ENCODE measurements around the gene CNPPD1. TPM values are rescaled to one million over a fixed set of nuclear protein-coding genes. Genes with fewer than 3 reads are reported as not detected.

CNPPD1 gene
- total and polyA plus RNA-seq, 2 of the 8 experiments (the other 6 are each of a cell fraction or from before 2014, with no cell fraction given) = 32.9 to 35.9 TPM

DNA sequence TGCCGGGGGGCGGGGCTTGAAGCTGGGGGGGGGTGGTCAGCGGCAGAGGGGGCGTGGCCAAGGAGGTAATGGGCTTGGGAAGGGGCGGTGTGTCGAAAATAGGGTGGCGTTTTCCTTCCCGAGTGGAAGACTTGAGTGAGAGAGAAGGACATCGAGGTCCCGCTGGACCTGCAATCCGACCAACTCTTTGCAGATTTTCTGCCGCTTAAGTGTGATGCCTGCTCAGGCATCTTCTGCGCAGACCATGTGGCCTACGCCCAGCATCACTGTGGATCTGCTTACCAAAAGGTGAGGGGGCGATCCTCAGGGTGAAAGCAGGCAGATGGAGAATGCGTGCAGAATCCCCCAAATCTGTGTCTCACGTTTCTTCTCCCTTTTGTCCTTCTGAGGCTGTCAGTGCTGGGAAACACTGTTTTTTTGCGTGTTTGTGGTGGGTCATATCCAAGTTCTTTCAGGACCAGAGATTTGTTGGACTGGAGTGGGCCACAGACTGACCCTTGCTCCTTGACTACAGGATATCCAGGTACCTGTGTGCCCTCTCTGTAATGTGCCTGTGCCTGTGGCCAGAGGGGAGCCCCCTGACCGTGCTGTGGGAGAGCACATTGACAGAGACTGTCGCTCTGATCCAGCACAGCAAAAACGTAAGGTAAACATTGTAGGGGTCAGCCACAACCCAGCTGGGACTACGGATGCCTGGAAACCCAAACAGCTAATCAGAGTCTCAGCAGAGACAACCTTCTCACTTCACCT, 30.6 kb upstream of the CNPPD1 start:
- Histone ChIP-seq H4K91ac (replicated peaks; ENCODE audit: insufficient read length, low read length) (no peak overlapping the region), H3K23me2 (ENCODE audit: low read depth, low read length) (peaks cover 10% of the 10 kb centered on the region), H3K27ac (ENCODE audit: low read depth, low read length) (peak overlapping the region; percentile 27; the same call in 1 of the 2 replicates), H3K14ac (ENCODE audit: insufficient read length) (no peak overlapping the region), H2BK15ac (ENCODE audit: low read length) (no peak overlapping the region), H3K18ac (ENCODE audit: extremely low read depth, low read length) (no peak overlapping the region), H3K79me1 (ENCODE audit: low read depth, low read length) (no peaks in the 10 kb centered on the region), H2AK5ac (ENCODE audit: low read depth, low read length) (no peak overlapping the region), H2BK12ac (ENCODE audit: low read depth, low read length) (no peak overlapping the region), H3K23ac (ENCODE audit: insufficient read length) (no peak overlapping the region), H3K36me3 (ENCODE audit: control insufficient read depth in 2 of 4, insufficient read depth in 4 of 4, low read length in 3 of 4) (peaks cover 3 to 24% (median 10%) of the 10 kb centered on the region in 4 experiments; a peak in 7 of 8 replicates), H3K9me3 (ENCODE audit: insufficient read depth in 2 of 2, low read depth in 1 of 2, low read length in 1 of 2) (no peaks in the 10 kb centered on the region; a peak in 1 of 4 replicates), H3K56ac (replicated peaks; ENCODE audit: insufficient read length, low read depth, low read length) (no peak overlapping the region), H3K79me2 (ENCODE audit: control insufficient read depth in 1 of 2, insufficient read depth in 2 of 2, low read length in 2 of 2) (no peaks in the 10 kb centered on the region), H3K9ac (replicated peaks in 1 of 4; ENCODE audit: extremely low read depth in 1 of 4, low read depth in 3 of 4, low read length in 3 of 4) (peak overlapping the region in 2 of 4 experiments; percentile 39 to 73; a peak in 3 of 7 replicates), H2BK120ac (replicated peaks; ENCODE audit: low read depth, low read length) (no peak overlapping the region), H4K5ac (ENCODE audit: insufficient read length, low read depth, low read length) (no peak overlapping the region), H3K27me3 (replicated peaks in 1 of 4; ENCODE audit: control insufficient read depth in 3 of 4, extremely low read depth in 1 of 4, insufficient read depth in 3 of 4, low read length in 3 of 4) (no peaks in the 10 kb centered on the region), H4K20me1 (replicated peaks in 1 of 2; ENCODE audit: control insufficient read depth in 1 of 2, insufficient read depth in 2 of 2, low read length in 2 of 2) (peaks cover 0 to 2% of the 10 kb centered on the region in 2 experiments), H3K4me2 (ENCODE audit: insufficient read depth in 1 of 2, low read depth in 2 of 2, low read length in 2 of 2) (peak overlapping the region; percentile 91 to 100), H2AFZ (ENCODE audit: low read length) (peak overlapping the region; percentile 92; the same call in 1 of the 2 replicates), H2BK20ac (ENCODE audit: low read length) (no peak overlapping the region), H3K4me3 (ENCODE audit: extremely low read depth in 1 of 4, insufficient read depth in 2 of 4, low read depth in 3 of 4, low read length in 4 of 4) (peak overlapping the region; percentile 56 to 72 (median 64)), H2BK5ac (ENCODE audit: low read depth, low read length) (no peak overlapping the region; the same call in 1 of the 2 replicates), H4K8ac (ENCODE audit: extremely low read depth, insufficient read depth, low read length) (no peak overlapping the region; the same call in 1 of the 2 replicates), H3K4me1 (replicated peaks in 1 of 4; ENCODE audit: control insufficient read depth in 3 of 4, insufficient read depth in 4 of 4, low read length in 3 of 4) (peaks cover 0 to 6% (median 3%) of the 10 kb centered on the region in 4 experiments; a peak in 5 of 7 replicates), H3K4ac (replicated peaks; ENCODE audit: insufficient read length, low read depth, low read length) (no peak overlapping the region)
- DNase-seq (ENCODE audit: low read depth in 1 of 2, low spot score in 2 of 2) (no peak), FAIRE-seq (no peak)
- ChIA-PET POLR2A (ENCODE audit: partially characterized antibody) (interaction anchor here (0.9 to 6.1 kb wide), 9 partner anchors 11 to 45 kb away, joined by 3 to 101 read pairs (median 7); partner anchors contain the start of genes ABCB6, ANKZF1, ATG9A and CNPPD1), CTCF (ENCODE audit: partially characterized antibody) (interaction anchor here (0.8 to 2.4 kb wide), 10 partner anchors 9 to 424 kb away, joined by 3 to 8 read pairs (median 3); no protein-coding TSS in a partner anchor)
- WGBS, 2 experiments (ENCODE audit: extremely low coverage in 1 of 2, insufficient coverage in 1 of 2, insufficient read length in 1 of 2, insufficient replicate concordance in 2 of 2, low coverage in 1 of 2, low lambda C conversion rate in 2 of 2, missing lambda C conversion rate in 1 of 2) = 46% methylated on average over 14 of the region's 22 CpGs; no CpG with 5 or more reads in 1 of the 2 experiments
- TF ChIP-seq POLR2AphosphoS5 (IDR thresholded peaks at IDR 0.05; ENCODE audit: low read depth, low read length) (0 out of 2 replicates have a peak, but pooled peaks have one; percentile 18), SP2 (IDR thresholded peaks at IDR 0.05; ENCODE audit: low read length) (no peak), KDM4A (IDR thresholded peaks at IDR 0.05; ENCODE audit: low read depth, low read length, severe bottlenecking) (no peak), RNF2 (IDR thresholded peaks at IDR 0.05; ENCODE audit: borderline replicate concordance, low read depth, low read length, missing control alignments, poor library complexity, severe bottlenecking) (no peak), SIN3A (conservative IDR thresholded peaks at IDR 0.05 in 1 of 2, IDR thresholded peaks at IDR 0.05 in 1 of 2; ENCODE audit: low read depth in 1 of 2, low read length in 2 of 2) (0 out of 4 replicates have a peak, but pooled peaks of 1 of the 2 experiments have one; percentile 20), RBBP5 (IDR thresholded peaks at IDR 0.05; ENCODE audit: borderline replicate concordance, low read depth, low read length) (no peak), EGR1 (IDR thresholded peaks at IDR 0.05; ENCODE audit: borderline replicate concordance, low read depth, low read length) (no peak)
- TF ChIP-seq, protein P1, sequence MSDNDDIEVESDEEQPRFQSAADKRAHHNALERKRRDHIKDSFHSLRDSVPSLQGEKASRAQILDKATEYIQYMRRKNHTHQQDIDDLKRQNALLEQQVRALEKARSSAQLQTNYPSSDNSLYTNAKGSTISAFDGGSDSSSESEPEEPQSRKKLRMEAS (IDR thresholded peaks at IDR 0.05) = 0 out of 2 replicates have a peak, but pooled peaks have one; percentile 47

Measured in H1 (cell line).